Neural crest cell (in vitro differentiated cells): Measurements from ENCODE around the gene RSPH3. TPM values are rescaled to one million over a fixed set of nuclear protein-coding genes. Genes with fewer than 3 reads are reported as not detected.

Experiments used
- DNase-seq: peaks from one replicate; pipeline ENCODE4 v3.0.0; 2021; ENCODE audit warnings: low read depth, mixed read lengths, low spot score
- H3K27ac Mint-ChIP-seq: one replicate; pipeline ENCODE4 v1.8.0; 2021; ENCODE audit warnings: mild to moderate bottlenecking, mixed read lengths; ENCODE audit not compliant: unreplicated experiment
- H3K27me3 Mint-ChIP-seq: 2 replicates; pipeline ENCODE4 v1.8.0; 2021; ENCODE audit warnings: low read depth, mild to moderate bottlenecking, mixed read lengths
- H3K36me3 Mint-ChIP-seq: 2 replicates; pipeline ENCODE4 v1.8.0; 2021; ENCODE audit warnings: low read depth, mild to moderate bottlenecking, mixed read lengths
- H3K4me1 Mint-ChIP-seq: 2 replicates; pipeline ENCODE4 v1.8.0; 2021; ENCODE audit warnings: mixed read lengths
- H3K4me3 Mint-ChIP-seq: one replicate; pipeline ENCODE4 v1.8.0; 2021; ENCODE audit warnings: mild to moderate bottlenecking, mixed read lengths
- H3K9me3 Mint-ChIP-seq: 2 replicates; pipeline ENCODE4 v1.8.0; 2021; ENCODE audit warnings: mixed read lengths
- CTCF ChIP-seq: fragments of 200-600 bp; sonication (generic); conservative IDR thresholded peaks from 2 replicates; pipeline ENCODE4 v1.5.0; 2021; ENCODE audit warnings: antibody characterized with exemption, mild to moderate bottlenecking
- total RNA-seq: library from RNA; stranded (reverse); gene quantifications from 2 replicates; pipeline ENCODE4 v1.2.1, GENCODE V29; 2021

RSPH3 gene
- total RNA-seq, 1 donor from 2014 or later = 5.4 TPM

GRCh38 chr6:158923805-158924498, 76.0 kb downstream of the RSPH3 start:
- Mint-ChIP-seq H3K9me3 (no peaks in the 10 kb centered on the region), H3K36me3 (no peaks in the 10 kb centered on the region), H3K4me3 (no peak overlapping the region), H3K27ac (no peak overlapping the region), H3K27me3 (no peaks in the 10 kb centered on the region), H3K4me1 (no peaks in the 10 kb centered on the region)
- no peak for TF ChIP-seq CTCF
- DNase-seq = no peak

Other genes with a start within 250 kb of the RSPH3 start
- 86.7 and 88.2 TPM in 2 replicates for gene EZR, start 180.8 kb downstream of the RSPH3 start, total RNA-seq
- gene TAGAP, start 44.8 kb upstream of the RSPH3 start, total RNA-seq = not detected in 2 replicates
- gene FNDC1, start 169.2 kb upstream of the RSPH3 start, total RNA-seq = 0.05 and 0.09 TPM in 2 replicates